ENCODE results near the gene SSH3.

DNA sequence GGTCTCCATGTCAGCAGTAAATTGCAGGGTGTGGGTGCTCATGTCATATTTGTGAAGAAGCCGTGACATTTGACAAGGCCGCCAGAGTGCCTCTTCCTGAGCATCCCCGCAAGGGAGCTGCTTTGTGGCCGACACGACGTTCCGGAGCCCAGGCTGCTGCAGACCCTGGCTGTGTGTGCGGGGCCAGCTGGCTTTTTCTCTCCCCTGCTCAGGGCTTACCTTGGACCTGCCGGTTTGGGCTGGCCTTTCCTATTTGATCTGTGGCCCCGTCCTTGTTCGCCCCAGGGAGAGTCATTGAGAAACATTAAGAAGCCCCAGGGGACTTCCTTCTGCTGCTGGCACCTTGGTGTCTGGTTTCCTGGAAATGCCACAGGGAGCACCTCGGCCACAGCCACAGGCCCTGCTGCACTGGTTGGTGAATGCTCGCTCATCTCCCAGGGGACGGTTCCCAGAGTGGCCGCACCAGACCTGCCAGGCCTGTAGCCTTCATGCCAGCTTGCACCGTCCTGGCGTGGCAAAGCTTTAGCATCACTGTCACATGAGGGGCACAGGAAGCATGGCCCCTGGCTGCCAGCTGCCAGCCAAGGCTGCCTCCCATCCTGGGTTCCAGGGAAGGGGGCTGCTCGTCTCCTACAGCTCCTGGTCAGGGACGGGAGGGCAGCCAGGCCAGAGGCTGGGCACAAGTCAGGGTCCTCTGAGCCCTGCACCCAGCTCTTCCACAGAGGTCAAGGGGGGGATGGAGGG, 31.6 kb upstream of the SSH3 start:
- TF ChIP-seq PBX3 (IDR thresholded peaks at IDR 0.05): no peak
- no peak for TF ChIP-seq FOSL2 (IDR thresholded peaks at IDR 0.05; ENCODE audit: borderline replicate concordance, low read depth)
- no peak for TF ChIP-seq CTCF (IDR thresholded peaks at IDR 0.05)
- TF ChIP-seq SIN3A (IDR thresholded peaks at IDR 0.05; ENCODE audit: borderline replicate concordance, low read depth, low read length): no peak
- TF ChIP-seq RFX5 (IDR thresholded peaks at IDR 0.05; ENCODE audit: low read length): no peak
- no peak for TF ChIP-seq SMC3 (IDR thresholded peaks at IDR 0.05; ENCODE audit: low read depth, low read length)
- no peak for TF ChIP-seq POLR2AphosphoS5 (IDR thresholded peaks at IDR 0.05; ENCODE audit: low read depth, low read length)
- no peak for TF ChIP-seq JUND (IDR thresholded peaks at IDR 0.05)
- TF ChIP-seq GATA2 (CRISPR knock-in tag; IDR thresholded peaks at IDR 0.05): no peak
